ENCODE measurements around the gene MAP1LC3B2. TPM values are rescaled to one million over a fixed set of nuclear protein-coding genes. Genes with fewer than 3 reads are reported as not detected.

MAP1LC3B2 gene
- total RNA-seq (10 to 100 TPM in 1 of 5 donors, 1 to 10 TPM in 3, not detected in 1; 1.3 to 16.9 (median 3.4) TPM), polyA plus RNA-seq (1 to 10 TPM in 2 of 3 donors, not detected in 1; 1.9 to 2.4 TPM)
- long read RNA-seq, donor 1 = 0 reads
- long read RNA-seq, donor 2 = 0 reads
- long read RNA-seq, donor 3 = 0 reads
- long read RNA-seq, donor 4 = 0 reads
- long read RNA-seq, donor 5 = 0 reads
- long read RNA-seq, donor 6 = 0 reads
- long read RNA-seq, donor 7 = 0 reads
- long read RNA-seq, donor 8 = 0 reads
- long read RNA-seq, donor 9 = 0 reads
- long read RNA-seq, donor 10 = 0 reads

GRCh38 chr12:116559162-116559935 lies at the start of gene MAP1LC3B2:
Gene MAP1LC3B2, plus strand, starts transcription at chr12:116559381. Its CDS starts 16,562 bp downstream, at chr12:116575943.
- WGBS, 5 donors = 18 to 42% (median 23%) methylated on average over 19 of the region's 19 CpGs
- Histone ChIP-seq H3K27ac (peak within 1 kb of the TSS in 4 of 5 donors; percentile 54 to 80 (median 70)), H3K4me3 (peak within 1 kb of the TSS in 3 of 4 donors; percentile 7 to 20 (median 14)), H3K36me3 (no peaks in the 10 kb centered on the region), H3K27me3 (no peaks in the 10 kb centered on the region), H3K4me1 (peaks cover 0 to 23% (median 12%) of the 10 kb centered on the region in 4 donors), H3K9me3 (peaks cover 0 to 17% (median 6%) of the 10 kb centered on the region in 4 donors)
- intact Hi-C loops (cut with DNase I; ENCODE audit: low total_unique reads) = no loop called here
- DNase-seq = peak; percentile 63 to 87
- TF ChIP-seq POLR2AphosphoS5 (IDR thresholded peaks at IDR 0.05) = no peak
- TF ChIP-seq, protein P1, sequence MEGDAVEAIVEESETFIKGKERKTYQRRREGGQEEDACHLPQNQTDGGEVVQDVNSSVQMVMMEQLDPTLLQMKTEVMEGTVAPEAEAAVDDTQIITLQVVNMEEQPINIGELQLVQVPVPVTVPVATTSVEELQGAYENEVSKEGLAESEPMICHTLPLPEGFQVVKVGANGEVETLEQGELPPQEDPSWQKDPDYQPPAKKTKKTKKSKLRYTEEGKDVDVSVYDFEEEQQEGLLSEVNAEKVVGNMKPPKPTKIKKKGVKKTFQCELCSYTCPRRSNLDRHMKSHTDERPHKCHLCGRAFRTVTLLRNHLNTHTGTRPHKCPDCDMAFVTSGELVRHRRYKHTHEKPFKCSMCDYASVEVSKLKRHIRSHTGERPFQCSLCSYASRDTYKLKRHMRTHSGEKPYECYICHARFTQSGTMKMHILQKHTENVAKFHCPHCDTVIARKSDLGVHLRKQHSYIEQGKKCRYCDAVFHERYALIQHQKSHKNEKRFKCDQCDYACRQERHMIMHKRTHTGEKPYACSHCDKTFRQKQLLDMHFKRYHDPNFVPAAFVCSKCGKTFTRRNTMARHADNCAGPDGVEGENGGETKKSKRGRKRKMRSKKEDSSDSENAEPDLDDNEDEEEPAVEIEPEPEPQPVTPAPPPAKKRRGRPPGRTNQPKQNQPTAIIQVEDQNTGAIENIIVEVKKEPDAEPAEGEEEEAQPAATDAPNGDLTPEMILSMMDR (IDR thresholded peaks at IDR 0.05) = no peak
- TF ChIP-seq EP300 (IDR thresholded peaks at IDR 0.05) = no peak
- TF ChIP-seq POLR2A (IDR thresholded peaks at IDR 0.05) = no peak

GRCh38 chr12:116513944-116514343 lies 45.2 kb upstream of the MAP1LC3B2 start:
- TF ChIP-seq EP300 (IDR thresholded peaks at IDR 0.05) (no peak), POLR2AphosphoS5 (IDR thresholded peaks at IDR 0.05) (no peak), POLR2A (IDR thresholded peaks at IDR 0.05) (no peak)
- TF ChIP-seq, protein P1 (IDR thresholded peaks at IDR 0.05) = no peak
- WGBS, 5 donors = 75 to 85% (median 80%) methylated on average over 8 of the region's 8 CpGs
- no peaks in the 10 kb centered on the region for H3K27me3 ChIP-seq
- no peaks in the 10 kb centered on the region for H3K36me3 ChIP-seq
- intact Hi-C loops (cut with DNase I; ENCODE audit: low total_unique reads) = no loop called here
- H3K4me3 ChIP-seq = no peak overlapping the region
- DNase-seq = no peak
- H3K9me3 ChIP-seq = no peaks in the 10 kb centered on the region
- H3K27ac ChIP-seq = no peak overlapping the region
- H3K4me1 ChIP-seq = peaks cover 0 to 4% (median 1%) of the 10 kb centered on the region in 4 donors

DNA sequence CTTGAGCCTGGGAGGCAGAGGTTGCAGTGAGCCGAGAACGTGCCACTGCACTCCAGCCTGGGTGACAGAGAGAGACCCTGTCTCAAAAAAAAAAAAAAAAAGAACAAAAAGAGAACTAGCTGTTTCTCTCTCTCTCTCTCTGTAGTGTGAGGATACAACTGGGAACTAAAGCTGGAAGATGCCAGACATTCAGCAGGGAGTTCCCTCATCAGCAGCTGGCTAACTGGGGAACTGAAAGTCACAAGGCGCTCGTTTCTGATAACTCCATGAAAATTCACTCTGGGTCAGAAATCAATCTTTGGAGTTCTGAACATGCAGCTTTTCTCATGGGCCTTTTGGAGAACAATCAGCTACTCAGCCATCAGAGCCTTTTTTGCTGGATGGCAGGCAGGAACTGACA lies 43.5 kb upstream of the MAP1LC3B2 start:
- WGBS, 5 donors = 56 to 83% (median 76%) methylated on average over 4 of the region's 4 CpGs
- no peak for DNase-seq
- Histone ChIP-seq H3K4me1 (no peaks in the 10 kb centered on the region), H3K9me3 (no peaks in the 10 kb centered on the region), H3K27me3 (no peaks in the 10 kb centered on the region), H3K27ac (no peak overlapping the region), H3K36me3 (no peaks in the 10 kb centered on the region), H3K4me3 (no peak overlapping the region)
- TF ChIP-seq POLR2AphosphoS5 (IDR thresholded peaks at IDR 0.05) (no peak), POLR2A (IDR thresholded peaks at IDR 0.05) (no peak)
- intact Hi-C loops (cut with DNase I; ENCODE audit: low total_unique reads) = no loop called here

DNA sequence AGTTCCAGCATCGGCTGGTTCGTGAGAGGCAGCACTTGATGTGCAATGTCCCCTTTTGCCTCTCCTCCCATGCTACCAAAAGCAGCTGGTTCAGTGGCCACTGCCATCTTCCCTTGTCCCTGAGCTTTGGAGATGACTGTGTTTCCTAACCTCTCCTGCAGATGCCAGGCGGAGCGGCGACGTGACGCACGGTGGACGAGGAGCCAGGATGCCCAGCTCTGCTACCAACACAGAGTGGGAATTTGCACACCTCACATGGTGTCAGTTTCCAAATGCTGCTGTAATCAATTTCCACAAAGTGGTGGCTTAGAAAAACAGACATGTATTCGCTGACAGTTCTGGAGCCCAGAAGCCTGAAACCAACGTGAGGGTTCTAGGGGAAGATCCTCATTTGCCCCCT lies 42.5 kb upstream of the MAP1LC3B2 start:
- Histone ChIP-seq H3K27ac (no peak overlapping the region), H3K4me1 (no peaks in the 10 kb centered on the region), H3K36me3 (no peaks in the 10 kb centered on the region), H3K27me3 (no peaks in the 10 kb centered on the region), H3K4me3 (no peak overlapping the region), H3K9me3 (no peaks in the 10 kb centered on the region)
- TF ChIP-seq, protein P1 (IDR thresholded peaks at IDR 0.05) = no peak
- TF ChIP-seq POLR2AphosphoS5 (IDR thresholded peaks at IDR 0.05) = no peak
- TF ChIP-seq EP300 (IDR thresholded peaks at IDR 0.05) = no peak
- no peak for TF ChIP-seq POLR2A (IDR thresholded peaks at IDR 0.05)
- intact Hi-C loops (cut with DNase I; ENCODE audit: low total_unique reads) = no loop called here
- 88 to 96% (median 91%) methylated on average over 11 of the region's 11 CpGs for WGBS, 5 donors
- DNase-seq = no peak

Data from stomach (tissue), 19 donors.